GM23338 (cell line): ENCODE measurements around the gene AMPD3. TPM values are rescaled to one million over a fixed set of nuclear protein-coding genes. Genes with fewer than 3 reads are reported as not detected.

Experiments used
- ATAC-seq: fragments of 200-7000 bp; cut with Tn5 transposase; 3 replicates; pipeline ENCODE4 v1.9.1; 2020
- DNase-seq: peaks from one replicate; pipeline ENCODE4 v3.0.0-alpha.2; 2015; ENCODE audit warnings: low spot score
- H2AFZ ChIP-seq: fragments of 200-600 bp; sonication (generic); 2 replicates; pipeline ENCODE4 v1.8.0; 2016; ENCODE audit warnings: antibody characterized with exemption, mild to moderate bottlenecking, moderate library complexity
- H3F3A ChIP-seq: fragments of 200-600 bp; sonication (generic); replicated peaks from 2 replicates; pipeline ENCODE4 v1.8.0; 2017; ENCODE audit warnings: antibody characterized with exemption, mixed run types, low read depth
- H3K27ac ChIP-seq: fragments of 200-600 bp; sonication (generic); 2 replicates; pipeline ENCODE4 v1.6.1; 2016; ENCODE audit warnings: low read depth
- H3K27me3 ChIP-seq: fragments of 200-600 bp; sonication (generic); 2 replicates; pipeline ENCODE4 v1.8.0; 2016; ENCODE audit warnings: mild to moderate bottlenecking, mixed run types, moderate library complexity; ENCODE audit not compliant: insufficient read depth
- H3K36me3 ChIP-seq: fragments of 200-600 bp; sonication (generic); 2 replicates; pipeline ENCODE4 v1.8.0; 2016; ENCODE audit warnings: mild to moderate bottlenecking; ENCODE audit not compliant: insufficient read depth
- H3K4me1 ChIP-seq: fragments of 200-600 bp; sonication (generic); 2 replicates; pipeline ENCODE4 v1.8.0; 2016; ENCODE audit warnings: mild to moderate bottlenecking, moderate library complexity; ENCODE audit not compliant: insufficient read depth
- H3K4me2 ChIP-seq: fragments of 200-600 bp; sonication (generic); 2 replicates; pipeline ENCODE4 v1.7.1; 2017; ENCODE audit warnings: mixed run types
- H3K4me3 ChIP-seq: fragments of 200-600 bp; sonication (generic); 2 replicates; pipeline ENCODE4 v1.6.1; 2016; ENCODE audit warnings: mixed run types
- H3K79me2 ChIP-seq: fragments of 200-600 bp; sonication (generic); replicated peaks from 2 replicates; pipeline ENCODE4 v1.8.0; 2017; ENCODE audit warnings: mild to moderate bottlenecking; ENCODE audit not compliant: insufficient read depth
- H3K9me2 ChIP-seq: fragments of 200-600 bp; sonication (generic); 2 replicates; pipeline ENCODE4 v1.8.0; 2017; ENCODE audit not compliant: insufficient read depth
- H4K20me1 ChIP-seq: fragments of 200-600 bp; sonication (generic); replicated peaks from 2 replicates; pipeline ENCODE4 v1.8.0; 2017; ENCODE audit warnings: mild to moderate bottlenecking; ENCODE audit not compliant: insufficient read depth
- H3K27ac Mint-ChIP-seq: 2 replicates; pipeline ENCODE4 v1.8.0; 2020; ENCODE audit warnings: inconsistent platforms, mild to moderate bottlenecking, moderate library complexity, mixed read lengths
- H3K27me3 Mint-ChIP-seq: 3 replicates; pipeline ENCODE4 v1.8.0; 2022; ENCODE audit warnings: low read depth, mild to moderate bottlenecking, moderate library complexity, mixed read lengths, inconsistent platforms; ENCODE audit not compliant: insufficient read depth, poor library complexity
- H3K36me3 Mint-ChIP-seq: 3 replicates; pipeline ENCODE4 v1.8.0; 2021; ENCODE audit warnings: low read depth, mild to moderate bottlenecking, inconsistent platforms, moderate library complexity, mixed read lengths
- H3K4me1 Mint-ChIP-seq: 3 replicates; pipeline ENCODE4 v1.8.0; 2020; ENCODE audit warnings: mild to moderate bottlenecking, inconsistent platforms, mixed read lengths
- H3K4me3 Mint-ChIP-seq: 3 replicates; pipeline ENCODE4 v1.8.0; 2021; ENCODE audit warnings: moderate library complexity, mild to moderate bottlenecking, inconsistent platforms, mixed read lengths
- H3K9me3 Mint-ChIP-seq: 3 replicates; pipeline ENCODE4 v1.8.0; 2020; ENCODE audit warnings: moderate library complexity, mild to moderate bottlenecking, inconsistent platforms, mixed read lengths
- CREB1 ChIP-seq: fragments of 250-450 bp; sonication (Bioruptor Pico); IDR thresholded peaks from 2 replicates; pipeline ENCODE4 v1.5.0; 2020; ENCODE audit warnings: low read depth, mild to moderate bottlenecking, moderate library complexity
- EZH2 ChIP-seq: fragments of 200-600 bp; sonication (generic); IDR thresholded peaks from one replicate; pipeline ENCODE4 v1.8.0; 2017; ENCODE audit warnings: antibody characterized with exemption, mild to moderate bottlenecking, low read depth; ENCODE audit not compliant: unreplicated experiment
- EZH2phosphoT487 ChIP-seq: fragments of 200-600 bp; sonication (generic); IDR thresholded peaks from one replicate; pipeline ENCODE4 v1.8.1; 2018; ENCODE audit warnings: antibody characterized with exemption; ENCODE audit not compliant: unreplicated experiment
- JUNB ChIP-seq: IDR thresholded peaks from one replicate; pipeline ENCODE4 v1.6.1; 2016; ENCODE audit warnings: antibody characterized with exemption; ENCODE audit not compliant: unreplicated experiment
- NANOG ChIP-seq: IDR thresholded peaks from 2 replicates; pipeline ENCODE4 v1.6.1; 2016; ENCODE audit warnings: antibody characterized with exemption, borderline replicate concordance
- POLR2AphosphoS5 ChIP-seq: IDR thresholded peaks from 2 replicates; pipeline ENCODE4 v1.6.1; 2016; ENCODE audit warnings: antibody characterized with exemption, low read depth
- STAT1 ChIP-seq: IDR thresholded peaks from one replicate; pipeline ENCODE4 v1.6.1; 2016; ENCODE audit warnings: antibody characterized with exemption; ENCODE audit not compliant: unreplicated experiment
- ZNF114 ChIP-seq: fragments of 250-450 bp; sonication (Bioruptor Pico); IDR thresholded peaks from 2 replicates; pipeline ENCODE4 v1.5.0; 2020; ENCODE audit warnings: mild to moderate bottlenecking, moderate library complexity
- ZNF331 ChIP-seq: fragments of 250-450 bp; sonication (Bioruptor Pico); IDR thresholded peaks from 2 replicates; pipeline ENCODE4 v1.5.0; 2020; ENCODE audit warnings: low read depth, mild to moderate bottlenecking, moderate library complexity
- polyA plus RNA-seq: library from polyadenylated mRNA; unstranded; fragments of >200 nt; fragmentation: Nextera tagmentation; extraction: Ambion mirVana; gene quantifications from 2 replicates; pipeline ENCODE4 v1.2.1, GENCODE V29; 2016
- total RNA-seq: library from RNA; depleted of rRNA; stranded (reverse); fragments of >200 nt; shearing (Covaris generic); gene quantifications from 2 replicates; pipeline ENCODE4 v1.2.3, GENCODE V29; 2014
- TF ChIP-seq, protein P1 (sequence below): IDR thresholded peaks from one replicate; pipeline ENCODE4 v1.6.1; 2018; ENCODE audit warnings: antibody characterized with exemption; ENCODE audit not compliant: unreplicated experiment
- TF ChIP-seq, protein P2 (sequence below): fragments of 250-450 bp; sonication (Bioruptor Pico); IDR thresholded peaks from 2 replicates; pipeline ENCODE4 v1.5.0; 2020; ENCODE audit warnings: mild to moderate bottlenecking, moderate library complexity
- TF ChIP-seq, protein P3 (sequence below): IDR thresholded peaks from 2 replicates; pipeline ENCODE4 v1.6.1; 2016; ENCODE audit warnings: antibody characterized with exemption
- TF ChIP-seq, protein P4 (sequence below), 2 experiments: fragments of 200-600 bp in 1 of 2; sonication (generic) in 1 of 2; conservative IDR thresholded peaks; 2 replicates each; pipeline versions ENCODE4 v1.5.1 to v1.6.1; 2016 to 2017; ENCODE audit warnings: antibody characterized with exemption in 2 of 2, low read depth in 2 of 2, mild to moderate bottlenecking in 2 of 2, moderate library complexity in 1 of 2

The AMPD3 gene
- total and polyA plus RNA-seq, 2 experiments from 2014 or later: 1.6 to 2.1 TPM

DNA sequence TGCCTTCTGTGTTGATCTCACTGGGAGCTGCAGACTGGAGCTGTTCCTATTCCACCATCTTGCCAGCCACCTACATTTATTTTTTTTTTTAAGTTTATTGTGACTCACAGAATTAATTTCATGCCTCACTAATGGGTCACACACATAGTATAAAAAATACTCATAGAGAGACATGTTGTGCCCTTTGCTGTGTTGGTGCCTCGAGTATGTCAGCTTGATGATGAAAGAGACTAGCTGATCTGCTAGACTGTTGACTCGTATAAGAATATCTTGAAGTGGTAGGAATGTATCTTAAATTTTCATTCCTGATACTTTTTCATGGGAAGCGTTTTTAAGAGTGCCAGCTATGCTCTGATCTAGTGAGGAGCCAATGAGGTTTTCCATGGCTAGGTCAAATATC is 28.6 kb upstream of the AMPD3 start:
- H3K27me3 Mint-ChIP-seq: no peaks in the 10 kb centered on the region
- no peak overlapping the region for H3K27ac ChIP-seq
- no peaks in the 10 kb centered on the region for H3K4me1 Mint-ChIP-seq
- TF ChIP-seq CREB1 (no peak), EZH2 (no peak), NANOG (no peak), JUNB (no peak), STAT1 (no peak), POLR2AphosphoS5 (no peak), EZH2phosphoT487 (no peak), ZNF114 (no peak), ZNF331 (CRISPR knock-in tag) (no peak)
- TF ChIP-seq, protein P1, sequence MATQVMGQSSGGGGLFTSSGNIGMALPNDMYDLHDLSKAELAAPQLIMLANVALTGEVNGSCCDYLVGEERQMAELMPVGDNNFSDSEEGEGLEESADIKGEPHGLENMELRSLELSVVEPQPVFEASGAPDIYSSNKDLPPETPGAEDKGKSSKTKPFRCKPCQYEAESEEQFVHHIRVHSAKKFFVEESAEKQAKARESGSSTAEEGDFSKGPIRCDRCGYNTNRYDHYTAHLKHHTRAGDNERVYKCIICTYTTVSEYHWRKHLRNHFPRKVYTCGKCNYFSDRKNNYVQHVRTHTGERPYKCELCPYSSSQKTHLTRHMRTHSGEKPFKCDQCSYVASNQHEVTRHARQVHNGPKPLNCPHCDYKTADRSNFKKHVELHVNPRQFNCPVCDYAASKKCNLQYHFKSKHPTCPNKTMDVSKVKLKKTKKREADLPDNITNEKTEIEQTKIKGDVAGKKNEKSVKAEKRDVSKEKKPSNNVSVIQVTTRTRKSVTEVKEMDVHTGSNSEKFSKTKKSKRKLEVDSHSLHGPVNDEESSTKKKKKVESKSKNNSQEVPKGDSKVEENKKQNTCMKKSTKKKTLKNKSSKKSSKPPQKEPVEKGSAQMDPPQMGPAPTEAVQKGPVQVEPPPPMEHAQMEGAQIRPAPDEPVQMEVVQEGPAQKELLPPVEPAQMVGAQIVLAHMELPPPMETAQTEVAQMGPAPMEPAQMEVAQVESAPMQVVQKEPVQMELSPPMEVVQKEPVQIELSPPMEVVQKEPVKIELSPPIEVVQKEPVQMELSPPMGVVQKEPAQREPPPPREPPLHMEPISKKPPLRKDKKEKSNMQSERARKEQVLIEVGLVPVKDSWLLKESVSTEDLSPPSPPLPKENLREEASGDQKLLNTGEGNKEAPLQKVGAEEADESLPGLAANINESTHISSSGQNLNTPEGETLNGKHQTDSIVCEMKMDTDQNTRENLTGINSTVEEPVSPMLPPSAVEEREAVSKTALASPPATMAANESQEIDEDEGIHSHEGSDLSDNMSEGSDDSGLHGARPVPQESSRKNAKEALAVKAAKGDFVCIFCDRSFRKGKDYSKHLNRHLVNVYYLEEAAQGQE: no peak
- TF ChIP-seq, protein P2, sequence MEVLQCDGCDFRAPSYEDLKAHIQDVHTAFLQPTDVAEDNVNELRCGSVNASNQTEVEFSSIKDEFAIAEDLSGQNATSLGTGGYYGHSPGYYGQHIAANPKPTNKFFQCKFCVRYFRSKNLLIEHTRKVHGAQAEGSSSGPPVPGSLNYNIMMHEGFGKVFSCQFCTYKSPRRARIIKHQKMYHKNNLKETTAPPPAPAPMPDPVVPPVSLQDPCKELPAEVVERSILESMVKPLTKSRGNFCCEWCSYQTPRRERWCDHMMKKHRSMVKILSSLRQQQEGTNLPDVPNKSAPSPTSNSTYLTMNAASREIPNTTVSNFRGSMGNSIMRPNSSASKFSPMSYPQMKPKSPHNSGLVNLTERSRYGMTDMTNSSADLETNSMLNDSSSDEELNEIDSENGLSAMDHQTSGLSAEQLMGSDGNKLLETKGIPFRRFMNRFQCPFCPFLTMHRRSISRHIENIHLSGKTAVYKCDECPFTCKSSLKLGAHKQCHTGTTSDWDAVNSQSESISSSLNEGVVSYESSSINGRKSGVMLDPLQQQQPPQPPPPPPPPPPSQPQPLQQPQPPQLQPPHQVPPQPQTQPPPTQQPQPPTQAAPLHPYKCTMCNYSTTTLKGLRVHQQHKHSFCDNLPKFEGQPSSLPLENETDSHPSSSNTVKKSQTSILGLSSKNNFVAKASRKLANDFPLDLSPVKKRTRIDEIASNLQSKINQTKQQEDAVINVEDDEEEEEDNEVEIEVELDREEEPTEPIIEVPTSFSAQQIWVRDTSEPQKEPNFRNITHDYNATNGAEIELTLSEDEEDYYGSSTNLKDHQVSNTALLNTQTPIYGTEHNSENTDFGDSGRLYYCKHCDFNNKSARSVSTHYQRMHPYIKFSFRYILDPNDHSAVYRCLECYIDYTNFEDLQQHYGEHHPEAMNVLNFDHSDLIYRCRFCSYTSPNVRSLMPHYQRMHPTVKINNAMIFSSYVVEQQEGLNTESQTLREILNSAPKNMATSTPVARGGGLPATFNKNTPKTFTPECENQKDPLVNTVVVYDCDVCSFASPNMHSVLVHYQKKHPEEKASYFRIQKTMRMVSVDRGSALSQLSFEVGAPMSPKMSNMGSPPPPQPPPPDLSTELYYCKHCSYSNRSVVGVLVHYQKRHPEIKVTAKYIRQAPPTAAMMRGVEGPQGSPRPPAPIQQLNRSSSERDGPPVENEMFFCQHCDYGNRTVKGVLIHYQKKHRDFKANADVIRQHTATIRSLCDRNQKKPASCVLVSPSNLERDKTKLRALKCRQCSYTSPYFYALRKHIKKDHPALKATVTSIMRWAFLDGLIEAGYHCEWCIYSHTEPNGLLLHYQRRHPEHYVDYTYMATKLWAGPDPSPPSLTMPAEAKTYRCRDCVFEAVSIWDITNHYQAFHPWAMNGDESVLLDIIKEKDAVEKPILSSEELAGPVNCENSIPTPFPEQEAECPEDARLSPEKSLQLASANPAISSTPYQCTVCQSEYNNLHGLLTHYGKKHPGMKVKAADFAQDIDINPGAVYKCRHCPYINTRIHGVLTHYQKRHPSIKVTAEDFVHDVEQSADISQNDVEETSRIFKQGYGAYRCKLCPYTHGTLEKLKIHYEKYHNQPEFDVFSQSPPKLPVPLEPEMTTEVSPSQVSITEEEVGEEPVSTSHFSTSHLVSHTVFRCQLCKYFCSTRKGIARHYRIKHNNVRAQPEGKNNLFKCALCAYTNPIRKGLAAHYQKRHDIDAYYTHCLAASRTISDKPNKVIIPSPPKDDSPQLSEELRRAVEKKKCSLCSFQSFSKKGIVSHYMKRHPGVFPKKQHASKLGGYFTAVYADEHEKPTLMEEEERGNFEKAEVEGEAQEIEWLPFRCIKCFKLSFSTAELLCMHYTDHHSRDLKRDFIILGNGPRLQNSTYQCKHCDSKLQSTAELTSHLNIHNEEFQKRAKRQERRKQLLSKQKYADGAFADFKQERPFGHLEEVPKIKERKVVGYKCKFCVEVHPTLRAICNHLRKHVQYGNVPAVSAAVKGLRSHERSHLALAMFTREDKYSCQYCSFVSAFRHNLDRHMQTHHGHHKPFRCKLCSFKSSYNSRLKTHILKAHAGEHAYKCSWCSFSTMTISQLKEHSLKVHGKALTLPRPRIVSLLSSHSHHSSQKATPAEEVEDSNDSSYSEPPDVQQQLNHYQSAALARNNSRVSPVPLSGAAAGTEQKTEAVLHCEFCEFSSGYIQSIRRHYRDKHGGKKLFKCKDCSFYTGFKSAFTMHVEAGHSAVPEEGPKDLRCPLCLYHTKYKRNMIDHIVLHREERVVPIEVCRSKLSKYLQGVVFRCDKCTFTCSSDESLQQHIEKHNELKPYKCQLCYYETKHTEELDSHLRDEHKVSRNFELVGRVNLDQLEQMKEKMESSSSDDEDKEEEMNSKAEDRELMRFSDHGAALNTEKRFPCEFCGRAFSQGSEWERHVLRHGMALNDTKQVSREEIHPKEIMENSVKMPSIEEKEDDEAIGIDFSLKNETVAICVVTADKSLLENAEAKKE (CRISPR knock-in tag): no peak
- TF ChIP-seq, protein P3, sequence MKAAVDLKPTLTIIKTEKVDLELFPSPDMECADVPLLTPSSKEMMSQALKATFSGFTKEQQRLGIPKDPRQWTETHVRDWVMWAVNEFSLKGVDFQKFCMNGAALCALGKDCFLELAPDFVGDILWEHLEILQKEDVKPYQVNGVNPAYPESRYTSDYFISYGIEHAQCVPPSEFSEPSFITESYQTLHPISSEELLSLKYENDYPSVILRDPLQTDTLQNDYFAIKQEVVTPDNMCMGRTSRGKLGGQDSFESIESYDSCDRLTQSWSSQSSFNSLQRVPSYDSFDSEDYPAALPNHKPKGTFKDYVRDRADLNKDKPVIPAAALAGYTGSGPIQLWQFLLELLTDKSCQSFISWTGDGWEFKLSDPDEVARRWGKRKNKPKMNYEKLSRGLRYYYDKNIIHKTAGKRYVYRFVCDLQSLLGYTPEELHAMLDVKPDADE: no peak
- TF ChIP-seq, protein P4, sequence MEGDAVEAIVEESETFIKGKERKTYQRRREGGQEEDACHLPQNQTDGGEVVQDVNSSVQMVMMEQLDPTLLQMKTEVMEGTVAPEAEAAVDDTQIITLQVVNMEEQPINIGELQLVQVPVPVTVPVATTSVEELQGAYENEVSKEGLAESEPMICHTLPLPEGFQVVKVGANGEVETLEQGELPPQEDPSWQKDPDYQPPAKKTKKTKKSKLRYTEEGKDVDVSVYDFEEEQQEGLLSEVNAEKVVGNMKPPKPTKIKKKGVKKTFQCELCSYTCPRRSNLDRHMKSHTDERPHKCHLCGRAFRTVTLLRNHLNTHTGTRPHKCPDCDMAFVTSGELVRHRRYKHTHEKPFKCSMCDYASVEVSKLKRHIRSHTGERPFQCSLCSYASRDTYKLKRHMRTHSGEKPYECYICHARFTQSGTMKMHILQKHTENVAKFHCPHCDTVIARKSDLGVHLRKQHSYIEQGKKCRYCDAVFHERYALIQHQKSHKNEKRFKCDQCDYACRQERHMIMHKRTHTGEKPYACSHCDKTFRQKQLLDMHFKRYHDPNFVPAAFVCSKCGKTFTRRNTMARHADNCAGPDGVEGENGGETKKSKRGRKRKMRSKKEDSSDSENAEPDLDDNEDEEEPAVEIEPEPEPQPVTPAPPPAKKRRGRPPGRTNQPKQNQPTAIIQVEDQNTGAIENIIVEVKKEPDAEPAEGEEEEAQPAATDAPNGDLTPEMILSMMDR (conservative IDR thresholded peaks at IDR 0.05; ENCODE audit: low read depth in 2 of 2): no peak
- no peaks in the 10 kb centered on the region for H3K79me2 ChIP-seq
- H3K9me2 ChIP-seq: no peaks in the 10 kb centered on the region; the same call in 1 of the 2 replicates
- peaks cover 5% of the 10 kb centered on the region; the same call in 2 of the 3 replicates for H3K36me3 Mint-ChIP-seq
- H3K4me2 ChIP-seq: no peak overlapping the region
- ATAC-seq (no peak), DNase-seq (no peak)
- no peaks in the 10 kb centered on the region for H3K4me1 ChIP-seq
- H3K27me3 ChIP-seq: no peaks in the 10 kb centered on the region
- H3F3A ChIP-seq: no peaks in the 10 kb centered on the region
- no peaks in the 10 kb centered on the region for H4K20me1 ChIP-seq
- H3K27ac Mint-ChIP-seq: no peak overlapping the region
- H2AFZ ChIP-seq: no peak overlapping the region
- no peaks in the 10 kb centered on the region for H3K36me3 ChIP-seq
- H3K4me3 Mint-ChIP-seq: no peak overlapping the region
- H3K4me3 ChIP-seq: no peak overlapping the region
- peaks cover 16% of the 10 kb centered on the region for H3K9me3 Mint-ChIP-seq
